Right lung (tissue), 5 donors: ENCODE data around the gene RNF138. TPM values are rescaled to one million over a fixed set of nuclear protein-coding genes. Genes with fewer than 3 reads are reported as not detected.
"Not testable (repeated sequence)": the region's sequence is repeated elsewhere in the genome, so short reads cannot be mapped to it uniquely, and the experiment has no call there.

Experiments
- DNase-seq, 2 donors: peaks; one replicate each; pipeline ENCODE4 v3.0.0-alpha.2; 2013
- polyA plus RNA-seq, 5 donors: library from polyadenylated mRNA; unstranded; fragments of 120-200 nt; gene quantifications; one replicate each; pipeline versions ENCODE4 v1.2.1 to v1.2.3, GENCODE V29; 2013; ENCODE audit warnings: inconsistent platforms in 1 of 5, low replicate concordance in 1 of 5; ENCODE audit not compliant: insufficient read length in 5 of 5, insufficient read depth in 1 of 5

The RNF138 gene
- polyA plus RNA-seq, 5 donors, result 39.5 to 59.2 (median 54.6) TPM

DNA sequence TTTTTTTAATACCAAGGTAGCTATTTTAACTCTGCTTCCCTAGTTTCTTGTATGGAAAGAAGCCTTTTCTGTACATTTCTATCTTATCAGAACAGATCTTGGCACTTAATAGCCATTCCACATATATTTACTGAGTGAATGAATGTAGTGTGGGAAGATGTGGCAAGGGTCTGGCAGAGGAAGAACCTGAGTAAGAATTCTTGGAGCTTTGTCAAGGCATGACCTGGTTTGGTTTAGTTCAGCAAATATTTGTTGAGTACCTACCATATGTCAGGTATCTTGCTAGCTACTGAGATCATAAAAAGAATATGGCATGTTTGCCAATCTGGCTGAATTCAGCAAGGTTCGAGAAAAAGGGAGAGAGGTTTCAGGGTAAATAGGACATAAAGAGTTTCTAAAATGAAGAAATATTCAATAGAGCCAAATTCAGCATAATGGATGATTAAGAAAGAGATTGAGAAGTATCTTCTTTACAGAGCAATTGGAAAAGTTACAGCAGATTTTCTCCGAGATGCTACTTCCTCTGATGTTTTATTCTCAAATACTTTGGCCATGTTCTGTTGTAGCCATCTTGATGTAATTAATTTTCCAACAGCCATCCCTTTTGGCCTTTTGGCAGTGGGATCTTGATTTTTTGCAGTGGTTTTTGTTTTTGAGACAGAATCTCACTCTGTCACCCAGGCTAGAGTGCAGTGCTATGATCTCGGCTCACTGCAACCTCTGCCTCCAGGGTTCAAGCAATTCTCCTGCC lies 76.5 kb downstream of the RNF138 start:
- no peak for DNase-seq

DNA sequence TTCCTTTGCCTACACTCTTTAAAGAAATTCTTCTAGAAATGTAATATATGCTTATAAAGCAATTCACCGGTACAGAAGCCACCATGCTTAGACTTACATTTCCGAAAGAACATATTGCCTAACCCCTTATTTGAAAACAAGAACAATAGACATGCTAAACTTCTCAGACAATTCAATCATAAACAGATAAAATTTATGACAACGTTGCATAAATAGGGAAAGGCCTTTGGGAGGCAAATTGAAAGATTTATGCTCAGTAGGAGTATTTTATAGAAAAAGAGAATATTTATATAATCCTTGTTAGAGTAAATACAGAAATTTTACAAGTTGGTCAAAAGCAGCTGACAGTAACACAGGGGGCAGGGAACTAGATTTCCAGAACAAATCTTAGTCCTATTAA lies 82.0 kb downstream of the RNF138 start:
- no peak for DNase-seq

- DNase-seq, result peak; percentile 11 to 18
Measured at GRCh38 chr18:32174719-32175118, 83.0 kb downstream of the RNF138 start.

DNA sequence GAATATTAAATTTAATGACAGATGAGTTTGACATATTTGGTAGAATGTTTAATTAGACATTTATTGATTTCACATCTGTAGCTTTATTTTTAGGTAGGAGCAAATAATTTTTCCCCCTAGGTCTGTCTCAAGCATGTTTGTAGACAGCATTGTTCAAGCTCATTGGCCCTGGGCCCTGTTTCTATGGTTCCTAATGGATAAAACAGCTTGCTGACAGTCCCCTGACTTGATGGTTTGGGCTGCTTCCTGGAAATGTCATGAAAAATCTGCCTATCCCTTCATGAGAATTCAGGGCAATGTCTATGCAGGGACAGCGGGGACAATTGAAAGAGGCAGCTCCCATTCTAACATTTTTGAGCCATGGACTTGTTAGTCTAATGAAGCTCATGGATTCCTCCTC lies 83.6 kb downstream of the RNF138 start:
- DNase-seq, result peak; percentile 82 to 86

GRCh38 chr18:32176745-32177144 lies 85.1 kb downstream of the RNF138 start:
- DNase-seq, result not testable (repeated sequence)

DNA sequence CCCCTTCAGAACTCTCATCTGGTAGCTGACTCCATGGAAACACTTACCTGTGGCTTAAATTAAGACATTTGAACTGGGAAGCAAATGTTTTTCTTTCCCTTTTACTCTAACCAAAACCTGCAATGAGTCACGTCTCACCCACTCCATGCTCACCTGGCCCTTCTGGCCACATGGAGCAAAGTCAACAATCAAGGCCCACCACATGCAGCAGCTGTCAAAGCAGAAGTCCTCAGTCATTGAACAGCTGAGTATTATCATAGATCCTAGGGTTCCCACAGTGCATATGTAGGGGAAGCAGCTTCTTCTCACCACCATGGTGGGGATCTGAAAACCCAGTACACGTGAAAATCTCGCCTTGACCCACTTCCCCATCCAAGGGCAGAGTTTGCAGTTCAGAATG lies 85.9 kb downstream of the RNF138 start:
- no peak for DNase-seq

Other genes with a start within 250 kb of the RNF138 start
- gene TRAPPC8, start 148.7 kb upstream of the RNF138 start, polyA plus RNA-seq, result 10 to 100 TPM; 39.5 to 57.0 (median 52.4) TPM
- gene RNF125, start 73.0 kb upstream of the RNF138 start, polyA plus RNA-seq, result 1 to 10 TPM; 6.6 to 8.6 (median 7.8) TPM
- gene MEP1B, start 98.2 kb downstream of the RNF138 start, polyA plus RNA-seq, result under 1 TPM; 0.09 to 0.46 (median 0.10) TPM